Stimulated activated CD8-positive, alpha-beta memory T cell treated with anti-CD3 and anti-CD28 coated beads, Interleukin-4, amount 100 ng/mL, for 4 hours (primary cell): ENCODE measurements around the gene NOG.

Experiments
- DNase-seq, 2 donors: peaks; one replicate each; pipeline ENCODE4 v3.0.0-alpha.2; 2020; ENCODE audit warnings: low read depth in 2 of 2, low spot score in 1 of 2

Gene NOG

GRCh38 chr17:56596691-56597494, 3.4 kb downstream of the NOG start:
- no peak for DNase-seq

GRCh38 chr17:56597495-56597990, 4.0 kb downstream of the NOG start:
- DNase-seq, result no peak

GRCh38 chr17:56598466-56598865, 5.0 kb downstream of the NOG start:
- no peak for DNase-seq

GRCh38 chr17:56599088-56599487, 5.6 kb downstream of the NOG start:
- no peak for DNase-seq

GRCh38 chr17:56599566-56599965, 6.1 kb downstream of the NOG start:
- DNase-seq, result no peak

- DNase-seq, result no peak
Measured at GRCh38 chr17:56600256-56600655, 6.8 kb downstream of the NOG start.

- DNase-seq, result no peak
Measured at GRCh38 chr17:56601591-56601990, 8.1 kb downstream of the NOG start.

GRCh38 chr17:56602292-56603130, 9.0 kb downstream of the NOG start:
- no peak for DNase-seq

- DNase-seq, result no peak
Measured at GRCh38 chr17:56603486-56604238, 10.2 kb downstream of the NOG start.

- DNase-seq, result no peak
Measured at GRCh38 chr17:56604691-56605290, 11.3 kb downstream of the NOG start.

GRCh38 chr17:56608944-56609343, 15.4 kb downstream of the NOG start:
- DNase-seq, result no peak

GRCh38 chr17:56610321-56610720, 16.8 kb downstream of the NOG start:
- DNase-seq, result no peak

GRCh38 chr17:56613131-56613530, 19.6 kb downstream of the NOG start:
- DNase-seq, result no peak

- DNase-seq, result no peak
Measured at GRCh38 chr17:56614522-56614921, 21.0 kb downstream of the NOG start.

- no peak for DNase-seq
Measured at GRCh38 chr17:56616239-56616638, 22.7 kb downstream of the NOG start.

- DNase-seq, result no peak
Measured at GRCh38 chr17:56623383-56623782, 29.9 kb downstream of the NOG start.

GRCh38 chr17:56624309-56624708, 30.8 kb downstream of the NOG start:
- no peak for DNase-seq

GRCh38 chr17:56624912-56625311, 31.4 kb downstream of the NOG start:
- no peak for DNase-seq

GRCh38 chr17:56629531-56630075, 36.1 kb downstream of the NOG start:
- DNase-seq, result no peak

- DNase-seq, result no peak
Measured at GRCh38 chr17:56630202-56630601, 36.7 kb downstream of the NOG start.

GRCh38 chr17:56633681-56634080, 40.2 kb downstream of the NOG start:
- DNase-seq, result no peak
